Occipital lobe (tissue), 2 donors: Measurements from ENCODE around the gene COMMD4. TPM values are rescaled to one million over a fixed set of nuclear protein-coding genes. Genes with fewer than 3 reads are reported as not detected.

Experiments
- DNase-seq: peaks from one replicate; lab custom pipeline; 2025; lab: John Stamatoyannopoulos, UW
- total RNA-seq: library from RNA; depleted of rRNA; stranded (reverse); fragments of >200 nt; gene quantifications from one replicate; pipeline ENCODE4 v1.2.3, GENCODE V29; 2014

COMMD4 gene
- total RNA-seq, 1 donor from 2014 or later: 17.5 TPM

GRCh38 chr15:75356006-75356405, 20.1 kb downstream of the COMMD4 start:
- DNase-seq: no peak

DNA sequence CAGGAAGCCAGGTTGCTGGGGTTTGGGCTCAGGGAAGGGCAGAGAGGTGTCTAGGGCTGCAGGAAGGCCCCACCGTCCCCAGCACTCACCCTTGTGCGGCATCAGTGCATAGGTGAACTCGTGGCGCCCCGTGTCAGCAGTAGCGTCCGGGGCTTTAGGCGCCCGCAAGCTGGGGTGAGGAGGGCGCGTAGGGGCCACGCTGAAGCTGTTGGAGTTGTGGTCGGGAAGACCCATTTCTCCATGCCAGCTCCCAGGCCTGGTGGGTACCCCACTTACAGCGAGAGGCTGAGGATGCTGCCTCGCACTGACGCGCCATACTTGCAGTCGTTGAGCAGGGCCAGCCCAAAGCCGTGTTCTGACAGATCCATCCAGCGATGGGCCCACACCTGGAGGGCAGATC, 20.7 kb downstream of the COMMD4 start:
- no peak for DNase-seq

- no peak for DNase-seq
These were observed 22.3 kb downstream of the COMMD4 start for GRCh38 chr15:75357976-75358673.

DNA sequence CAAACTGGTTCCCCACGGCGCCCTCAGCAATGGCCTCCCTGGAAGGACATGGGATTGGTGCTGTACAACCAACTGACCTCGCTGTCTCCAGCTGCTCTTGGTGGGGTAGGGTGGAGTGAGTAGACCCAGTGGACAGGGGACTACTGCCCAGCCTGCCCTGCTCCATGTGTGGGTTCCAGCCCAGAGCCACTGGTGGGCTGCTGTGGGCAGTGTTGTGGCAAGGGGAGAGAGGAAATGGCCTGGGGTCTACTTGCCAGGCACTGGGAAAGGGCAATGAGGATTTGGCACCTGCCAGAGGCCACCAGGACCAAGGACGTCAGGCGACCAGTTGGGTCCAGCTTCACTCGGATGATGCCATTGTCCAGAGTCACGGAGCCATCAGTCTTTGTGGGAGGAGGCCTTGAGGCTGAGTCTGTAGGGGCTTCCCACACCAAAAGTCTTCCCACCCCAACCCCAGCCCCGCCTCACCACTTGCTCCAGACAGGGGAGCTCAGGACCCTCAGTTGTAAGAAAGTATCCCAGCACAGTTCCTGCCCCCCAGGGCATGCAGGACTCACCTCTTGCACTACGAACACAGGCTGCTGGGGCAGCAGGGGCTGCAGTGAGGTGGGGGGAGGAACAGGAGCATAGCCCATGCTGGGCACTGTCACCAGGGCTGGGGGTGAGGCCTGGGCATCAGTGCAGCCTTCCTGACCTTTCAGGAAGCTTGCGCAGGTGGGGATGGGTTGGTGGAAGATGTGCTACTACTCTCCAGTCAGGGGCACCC, 23.1 kb downstream of the COMMD4 start:
- DNase-seq: no peak

DNA sequence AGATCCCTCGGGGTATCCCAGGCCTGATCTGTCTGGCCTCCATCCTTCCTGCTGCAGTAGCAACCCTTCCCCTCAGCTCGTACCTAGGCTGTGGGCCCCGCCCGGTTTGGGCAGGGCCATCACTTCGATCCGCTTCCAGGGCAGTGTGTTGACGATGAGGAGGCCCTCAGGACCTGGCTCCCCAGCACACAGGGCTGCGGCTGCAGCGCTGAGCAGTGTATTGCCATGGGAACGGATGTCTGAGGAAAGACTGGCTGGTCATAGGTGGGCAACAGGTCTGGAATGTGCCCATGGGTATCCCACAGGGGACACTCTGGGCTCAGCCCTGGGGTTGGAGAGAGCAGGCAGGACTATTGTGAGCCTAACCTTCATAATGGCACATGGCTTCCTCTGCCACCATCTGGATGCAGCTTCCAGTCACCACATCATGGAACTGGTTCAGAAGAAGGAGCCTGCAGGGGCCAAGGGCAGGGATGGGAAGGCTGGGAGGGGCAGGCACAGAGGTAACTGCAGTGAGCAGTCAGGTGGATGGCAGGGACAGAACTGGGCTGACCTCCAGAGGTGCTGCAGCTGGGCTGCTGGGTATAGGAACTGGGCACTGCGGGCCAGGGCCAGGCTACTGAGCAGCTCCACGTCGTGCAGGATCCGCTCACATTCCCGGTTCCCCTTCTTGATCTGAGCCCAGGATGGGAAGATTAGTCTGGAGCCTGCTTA, 23.8 kb downstream of the COMMD4 start:
- no peak for DNase-seq

DNA sequence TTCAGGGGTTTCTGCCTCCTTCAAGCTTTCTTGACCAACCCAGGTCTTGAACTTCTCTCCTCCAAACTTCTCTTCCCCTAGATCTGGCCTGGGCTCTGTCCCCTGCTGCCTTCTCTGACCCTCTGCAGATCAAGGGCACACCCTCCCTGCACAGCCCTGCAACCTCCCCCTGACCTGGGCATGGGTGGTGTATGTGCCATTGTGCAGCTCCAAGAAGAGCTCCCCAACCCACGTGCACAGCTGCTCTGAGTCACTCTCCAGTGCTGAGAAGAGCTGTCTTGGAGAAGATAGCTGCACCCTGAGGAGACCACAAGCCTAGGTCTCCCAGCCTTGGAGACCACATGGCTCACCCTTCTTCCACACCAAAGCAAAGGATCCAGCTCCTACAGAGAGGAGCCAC, 24.5 kb downstream of the COMMD4 start:
- DNase-seq: no peak

DNA sequence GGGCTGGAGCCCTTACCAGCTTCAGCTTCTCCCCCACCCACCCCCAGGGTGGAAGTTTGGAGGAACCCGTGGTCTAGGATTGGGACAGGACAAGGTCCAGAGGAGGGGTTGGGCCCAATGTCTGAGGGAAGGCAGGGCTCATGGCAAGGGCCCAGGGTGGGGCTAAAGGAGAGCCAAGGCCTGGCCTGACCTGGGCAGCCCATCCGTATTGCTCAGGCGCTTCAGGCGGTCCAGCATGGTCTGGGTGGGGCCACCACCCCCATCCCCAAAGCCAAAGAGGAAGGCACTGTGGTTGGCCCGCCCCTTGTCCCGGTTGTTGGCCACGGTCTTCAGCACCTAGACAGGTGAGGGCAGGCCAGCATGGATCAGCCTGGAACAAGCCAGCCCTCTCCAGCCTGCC, 25.0 kb downstream of the COMMD4 start:
- DNase-seq: no peak

- no peak for DNase-seq
These were observed 25.6 kb downstream of the COMMD4 start for GRCh38 chr15:75361361-75361988.

DNA sequence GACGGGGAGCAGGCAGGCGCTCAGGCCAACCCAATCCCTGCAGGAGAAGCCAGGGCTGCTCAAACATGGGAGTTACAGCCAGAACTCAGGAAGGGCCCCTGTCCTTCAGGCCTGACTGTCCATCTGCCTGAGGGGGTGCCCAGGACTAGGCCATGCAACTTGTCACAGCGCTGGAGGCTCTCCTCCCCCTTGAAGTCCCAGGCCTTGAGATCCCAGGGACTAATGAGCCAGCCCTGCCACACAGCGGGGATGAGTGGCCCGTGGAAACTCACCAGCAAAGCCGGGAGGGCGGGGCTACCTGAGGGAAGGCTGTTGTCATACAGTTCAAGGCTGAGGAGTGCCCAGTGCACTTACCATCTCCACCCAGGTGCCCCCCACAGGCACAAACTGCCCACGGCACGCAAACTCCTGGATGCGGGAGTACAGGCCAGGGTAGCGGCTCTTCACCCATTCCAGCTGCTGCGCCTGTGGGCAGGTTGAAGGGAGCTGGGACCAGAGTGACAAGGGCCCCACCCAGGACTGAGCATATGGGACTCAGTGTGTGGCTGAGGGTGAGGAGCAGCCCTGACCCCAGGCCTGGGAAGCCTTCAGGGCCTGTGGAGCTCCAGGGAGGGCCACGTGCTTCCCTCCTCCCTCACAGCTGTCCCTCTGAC, 26.3 kb downstream of the COMMD4 start:
- DNase-seq: no peak

- no peak for DNase-seq
These were observed 26.9 kb downstream of the COMMD4 start for GRCh38 chr15:75362642-75363249.

DNA sequence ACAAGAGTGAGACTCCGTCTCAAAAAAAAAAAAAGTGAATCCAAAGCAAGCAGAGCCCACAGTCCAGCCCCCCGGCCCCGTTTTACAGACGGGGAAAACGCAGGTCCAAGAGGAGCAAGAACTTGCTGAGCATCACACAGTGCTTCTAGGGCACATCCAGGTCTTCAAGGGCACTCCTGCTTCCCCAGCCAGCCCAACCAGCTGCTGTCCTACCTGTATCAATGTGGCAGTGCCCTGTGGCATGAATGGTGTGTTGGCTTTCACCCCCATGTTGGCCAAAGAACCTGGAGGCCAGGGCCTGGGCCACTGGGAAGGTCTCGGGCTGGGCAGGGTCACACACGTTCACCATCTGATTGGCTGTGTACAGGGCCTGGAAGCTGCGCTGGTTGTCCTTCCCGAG, 27.9 kb downstream of the COMMD4 start:
- no peak for DNase-seq

DNA sequence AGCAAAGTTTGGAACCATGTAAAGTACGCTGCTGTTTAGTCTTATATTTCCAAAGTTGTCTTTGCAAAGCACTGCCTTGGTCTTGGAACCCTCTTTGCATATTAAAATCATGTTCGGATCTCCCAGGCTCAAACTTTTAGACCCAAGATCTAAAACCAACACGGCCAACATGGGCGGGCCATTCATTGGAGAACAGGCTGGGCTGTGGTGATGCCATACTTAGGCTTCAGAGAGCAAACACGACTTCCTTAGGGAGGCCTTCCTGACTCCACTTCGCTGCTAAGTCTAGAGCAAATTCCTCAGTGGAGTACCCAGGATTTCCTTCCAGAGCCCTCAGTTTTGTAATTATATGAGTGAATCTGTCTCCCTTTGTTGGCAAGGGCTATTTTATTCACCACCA, 29.0 kb downstream of the COMMD4 start:
- no peak for DNase-seq

- no peak for DNase-seq
These were observed 30.3 kb downstream of the COMMD4 start for GRCh38 chr15:75366163-75366562.

- DNase-seq: no peak
These were observed 31.1 kb downstream of the COMMD4 start for GRCh38 chr15:75367006-75367405.

DNA sequence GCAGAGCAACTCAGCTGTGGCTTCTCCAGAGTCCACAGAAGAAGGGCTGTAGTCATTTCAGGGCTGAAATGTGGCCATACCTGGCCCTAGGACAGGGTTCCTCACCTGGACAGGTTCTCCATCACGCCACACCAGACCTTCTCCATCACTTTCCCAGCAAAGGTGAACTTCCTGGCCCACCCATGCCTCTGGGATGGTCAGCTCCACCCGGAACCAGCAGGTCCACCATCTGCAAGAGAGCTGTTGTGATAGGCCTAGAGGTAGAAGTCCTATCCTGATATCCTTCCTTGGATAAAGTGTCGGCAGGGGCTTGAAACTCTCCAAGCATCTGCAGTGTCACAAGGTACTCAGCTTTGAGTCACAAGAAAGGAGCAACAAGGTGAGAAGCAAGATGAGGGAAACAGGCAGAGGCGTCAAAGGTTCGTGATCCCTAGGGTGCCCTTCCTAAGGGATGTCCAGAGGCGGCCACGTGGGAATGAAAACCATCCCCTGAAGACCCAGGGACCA, 31.6 kb downstream of the COMMD4 start:
- no peak for DNase-seq

DNA sequence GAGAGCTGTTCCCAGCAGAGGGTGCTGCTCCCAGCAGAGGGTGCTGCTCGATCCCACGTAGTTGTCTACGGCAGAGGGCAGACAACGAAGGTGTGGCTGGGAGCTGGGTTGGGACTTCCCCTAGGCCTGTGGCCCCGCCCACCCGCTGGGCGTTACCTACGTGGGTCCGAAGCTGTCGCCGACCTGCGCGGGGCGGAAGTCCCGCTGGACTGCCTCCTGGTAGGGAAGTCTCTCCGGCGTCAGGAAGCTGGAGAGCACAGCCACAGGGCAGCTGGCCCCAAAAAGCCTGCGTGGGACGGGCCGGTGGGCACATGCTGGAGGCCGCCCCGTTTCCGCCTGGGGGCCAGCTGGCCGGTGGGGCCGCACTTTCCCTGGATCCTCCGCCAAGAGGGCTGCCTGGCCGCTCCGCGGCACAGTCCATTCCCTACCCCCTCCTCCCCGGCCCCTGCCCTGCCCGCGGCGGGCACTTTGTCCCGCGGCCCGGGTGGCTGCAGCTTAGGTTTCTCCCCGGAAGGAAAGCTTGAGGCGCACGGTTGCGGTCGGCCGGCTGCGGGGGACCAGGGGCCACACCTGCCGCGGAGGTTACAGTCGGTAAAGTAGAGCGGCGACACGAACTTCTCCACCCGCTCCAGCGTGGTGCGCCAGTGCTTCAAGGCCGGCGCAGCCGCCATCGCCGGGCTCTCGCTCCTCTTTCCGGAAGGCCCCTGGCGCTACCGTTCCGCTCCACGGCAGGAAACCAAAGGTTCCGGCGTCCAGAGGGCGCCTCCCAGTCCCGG, 32.2 kb downstream of the COMMD4 start, which contains the start of gene MAN2C1:
TSS of gene MAN2C1 (minus strand) at position 695 of the 776 bp plus-strand sequence. CDS start at position 671, 24 bp downstream.
- peak; percentile 87 for DNase-seq

DNA sequence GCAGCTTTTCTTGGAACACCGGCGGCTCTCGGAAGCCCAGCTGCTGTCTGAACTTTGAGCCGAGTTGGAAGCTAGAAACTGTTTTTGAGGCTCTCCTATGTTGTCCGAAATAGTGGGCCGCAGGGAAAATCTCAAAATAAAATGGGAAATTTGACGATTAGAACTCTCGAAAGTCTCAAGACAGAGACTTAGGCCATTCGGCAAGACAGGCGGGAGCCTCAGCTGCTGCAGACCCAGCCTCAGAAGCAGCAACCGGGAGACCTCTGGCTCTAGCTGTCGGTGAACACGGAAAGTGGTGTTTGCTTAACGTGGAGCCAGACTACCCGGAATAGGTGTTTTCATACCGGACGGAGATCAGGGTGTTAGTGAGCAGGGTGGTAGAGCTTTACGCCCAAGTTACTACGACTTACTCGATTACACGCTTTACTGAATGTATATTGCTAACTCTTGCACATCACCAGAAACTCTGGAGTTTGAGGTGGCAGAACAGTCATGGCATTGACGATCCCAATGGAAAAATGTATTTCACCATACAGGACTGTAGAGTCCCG, 32.9 kb downstream of the COMMD4 start:
- no peak for DNase-seq

DNA sequence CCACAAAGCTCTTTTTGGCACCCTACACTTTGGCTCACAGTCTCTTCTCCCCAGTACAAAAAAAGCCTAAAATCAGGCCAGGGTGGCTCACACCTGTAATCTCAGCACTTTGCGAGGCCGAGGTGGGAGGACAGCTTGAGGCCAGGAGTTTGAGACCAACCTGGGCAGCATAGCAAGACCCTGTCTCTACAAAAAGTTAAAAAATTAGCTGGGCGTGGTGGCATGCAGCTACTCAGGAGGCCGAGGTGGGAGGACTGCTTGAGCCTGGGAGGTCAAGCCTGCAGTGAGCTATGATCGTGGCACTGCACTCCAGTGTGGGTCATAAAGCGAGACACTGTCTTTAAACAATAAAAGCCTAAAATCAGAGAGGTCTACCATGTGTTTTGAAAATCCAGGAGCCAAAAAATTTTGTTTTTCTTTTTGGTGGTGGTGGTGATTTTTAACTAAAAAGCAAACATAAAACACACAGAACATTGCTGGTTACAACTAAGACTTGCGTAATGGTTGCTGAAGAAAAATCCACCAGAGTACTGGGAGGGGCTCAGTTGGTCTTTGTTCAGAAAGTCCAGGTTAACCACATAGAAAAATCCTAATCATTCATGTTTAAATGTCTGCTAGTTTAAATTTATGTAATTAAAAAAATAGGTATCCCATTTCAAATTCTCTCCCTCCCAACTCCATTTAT, 34.2 kb downstream of the COMMD4 start:
- DNase-seq: no peak

GRCh38 chr15:75371486-75371885, 35.6 kb downstream of the COMMD4 start:
- no peak for DNase-seq
